ENCODE measurements around the gene OTC.

- TF ChIP-seq, protein P1, sequence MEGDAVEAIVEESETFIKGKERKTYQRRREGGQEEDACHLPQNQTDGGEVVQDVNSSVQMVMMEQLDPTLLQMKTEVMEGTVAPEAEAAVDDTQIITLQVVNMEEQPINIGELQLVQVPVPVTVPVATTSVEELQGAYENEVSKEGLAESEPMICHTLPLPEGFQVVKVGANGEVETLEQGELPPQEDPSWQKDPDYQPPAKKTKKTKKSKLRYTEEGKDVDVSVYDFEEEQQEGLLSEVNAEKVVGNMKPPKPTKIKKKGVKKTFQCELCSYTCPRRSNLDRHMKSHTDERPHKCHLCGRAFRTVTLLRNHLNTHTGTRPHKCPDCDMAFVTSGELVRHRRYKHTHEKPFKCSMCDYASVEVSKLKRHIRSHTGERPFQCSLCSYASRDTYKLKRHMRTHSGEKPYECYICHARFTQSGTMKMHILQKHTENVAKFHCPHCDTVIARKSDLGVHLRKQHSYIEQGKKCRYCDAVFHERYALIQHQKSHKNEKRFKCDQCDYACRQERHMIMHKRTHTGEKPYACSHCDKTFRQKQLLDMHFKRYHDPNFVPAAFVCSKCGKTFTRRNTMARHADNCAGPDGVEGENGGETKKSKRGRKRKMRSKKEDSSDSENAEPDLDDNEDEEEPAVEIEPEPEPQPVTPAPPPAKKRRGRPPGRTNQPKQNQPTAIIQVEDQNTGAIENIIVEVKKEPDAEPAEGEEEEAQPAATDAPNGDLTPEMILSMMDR (IDR thresholded peaks at IDR 0.05) = no peak
- TF ChIP-seq POLR2A (IDR thresholded peaks at IDR 0.05) = no peak
Measured at GRCh38 chrX:38431525-38431924, 79.1 kb downstream of the OTC start.

Measured in vagina (tissue), 2 donors.